ENCODE data around the gene PLIN4.
"Not testable (repeated sequence)": the region's sequence is repeated elsewhere in the genome, so short reads cannot be mapped to it uniquely, and the experiment has no call there.

The PLIN4 gene

GRCh38 chr19:4538601-4538954 lies 20.3 kb upstream of the PLIN4 start:
- Mint-ChIP-seq H3K4me3 (no peak overlapping the region), H3K4me1 (peaks cover 4% of the 10 kb centered on the region), H3K9me3 (no peaks in the 10 kb centered on the region), H3K36me3 (no peaks in the 10 kb centered on the region), H3K27ac (no peak overlapping the region), H3K27me3 (peaks cover 13% of the 10 kb centered on the region)
- ATAC-seq (ENCODE audit: low read depth) = no peak
- no peak for DNase-seq (ENCODE audit: low spot score in 2 of 2)

GRCh38 chr19:4537953-4538600 lies 19.8 kb upstream of the PLIN4 start:
- Mint-ChIP-seq H3K27ac (no peak overlapping the region), H3K27me3 (peaks cover 18% of the 10 kb centered on the region), H3K9me3 (no peaks in the 10 kb centered on the region), H3K36me3 (no peaks in the 10 kb centered on the region), H3K4me1 (peaks cover 4% of the 10 kb centered on the region), H3K4me3 (no peak overlapping the region)
- DNase-seq (ENCODE audit: low spot score in 2 of 2) = no peak
- ATAC-seq (ENCODE audit: low read depth) = no peak

GRCh38 chr19:4536798-4537197 lies 18.5 kb upstream of the PLIN4 start:
- Mint-ChIP-seq H3K4me1 (peaks cover 4% of the 10 kb centered on the region), H3K36me3 (no peaks in the 10 kb centered on the region), H3K4me3 (no peak overlapping the region), H3K27ac (no peak overlapping the region), H3K9me3 (no peaks in the 10 kb centered on the region), H3K27me3 (peaks cover 18% of the 10 kb centered on the region)
- no peak for DNase-seq (ENCODE audit: low spot score in 2 of 2)
- ATAC-seq (ENCODE audit: low read depth) = no peak

GRCh38 chr19:4534836-4535658 lies 16.8 kb upstream of the PLIN4 start, which contains the start of gene PLIN5:
Gene PLIN5 (minus strand): TSS chr19:4535224. CDS start chr19:4534074, 1,150 bp downstream.
- no peaks in the 10 kb centered on the region for H3K9me3 Mint-ChIP-seq
- no peak within 1 kb of the TSS for H3K27ac Mint-ChIP-seq
- H3K27me3 Mint-ChIP-seq = peaks cover 22% of the 10 kb centered on the region
- peaks cover 5% of the 10 kb centered on the region for H3K4me1 Mint-ChIP-seq
- H3K4me3 Mint-ChIP-seq = peak within 1 kb of the TSS; percentile 37
- H3K36me3 Mint-ChIP-seq = no peaks in the 10 kb centered on the region
- DNase-seq (ENCODE audit: low spot score in 2 of 2) (peak in 1 of 2 donors; percentile 47), ATAC-seq (ENCODE audit: low read depth) (peak; percentile 73)

- ATAC-seq (ENCODE audit: low read depth) = no peak
- H3K36me3 Mint-ChIP-seq = no peaks in the 10 kb centered on the region
- no peak overlapping the region for H3K27ac Mint-ChIP-seq
- H3K27me3 Mint-ChIP-seq = peaks cover 17% of the 10 kb centered on the region
- no peak overlapping the region for H3K4me3 Mint-ChIP-seq
- no peak for DNase-seq (ENCODE audit: low spot score in 2 of 2)
- H3K9me3 Mint-ChIP-seq = no peaks in the 10 kb centered on the region
- peaks cover 2% of the 10 kb centered on the region for H3K4me1 Mint-ChIP-seq
Observed at GRCh38 chr19:4533835-4534424, 15.6 kb upstream of the PLIN4 start.

- H3K9me3 Mint-ChIP-seq = no peaks in the 10 kb centered on the region
- no peaks in the 10 kb centered on the region for H3K36me3 Mint-ChIP-seq
- no peak overlapping the region for H3K4me3 Mint-ChIP-seq
- H3K27me3 Mint-ChIP-seq = peaks cover 16% of the 10 kb centered on the region
- peaks cover 2% of the 10 kb centered on the region for H3K4me1 Mint-ChIP-seq
- ATAC-seq (ENCODE audit: low read depth) = no peak
- DNase-seq (ENCODE audit: low spot score in 2 of 2) = no peak
- no peak overlapping the region for H3K27ac Mint-ChIP-seq
Observed at GRCh38 chr19:4533334-4533733, 15.0 kb upstream of the PLIN4 start.

GRCh38 chr19:4531562-4532165 lies 13.4 kb upstream of the PLIN4 start:
- DNase-seq (ENCODE audit: low spot score in 2 of 2) = no peak
- no peak for ATAC-seq (ENCODE audit: low read depth)
- Mint-ChIP-seq H3K9me3 (no peaks in the 10 kb centered on the region), H3K4me3 (no peak overlapping the region), H3K27ac (no peak overlapping the region), H3K27me3 (peaks cover 14% of the 10 kb centered on the region), H3K36me3 (no peaks in the 10 kb centered on the region), H3K4me1 (peaks cover 2% of the 10 kb centered on the region)

- Mint-ChIP-seq H3K4me3 (no peak overlapping the region), H3K27ac (no peak overlapping the region), H3K27me3 (peaks cover 12% of the 10 kb centered on the region), H3K9me3 (no peaks in the 10 kb centered on the region), H3K4me1 (peaks cover 2% of the 10 kb centered on the region), H3K36me3 (no peaks in the 10 kb centered on the region)
- ATAC-seq (ENCODE audit: low read depth) (no peak), DNase-seq (ENCODE audit: low spot score in 2 of 2) (no peak)
Observed at GRCh38 chr19:4529924-4530522, 11.7 kb upstream of the PLIN4 start.

GRCh38 chr19:4528843-4529242 lies 10.6 kb upstream of the PLIN4 start:
- Mint-ChIP-seq H3K27ac (no peak overlapping the region), H3K27me3 (peaks cover 12% of the 10 kb centered on the region), H3K4me1 (peaks cover 2% of the 10 kb centered on the region), H3K9me3 (no peaks in the 10 kb centered on the region), H3K4me3 (no peak overlapping the region), H3K36me3 (no peaks in the 10 kb centered on the region)
- no peak for ATAC-seq (ENCODE audit: low read depth)
- DNase-seq (ENCODE audit: low spot score in 2 of 2) = no peak

GRCh38 chr19:4527377-4527776 lies 9.1 kb upstream of the PLIN4 start:
- not testable (repeated sequence) for H3K36me3 Mint-ChIP-seq; H3K27me3 Mint-ChIP-seq; H3K27ac Mint-ChIP-seq; H3K4me3 Mint-ChIP-seq; DNase-seq (ENCODE audit: low spot score in 2 of 2); H3K4me1 Mint-ChIP-seq; H3K9me3 Mint-ChIP-seq; ATAC-seq (ENCODE audit: low read depth)

GRCh38 chr19:4525563-4526002 lies 7.3 kb upstream of the PLIN4 start:
- Mint-ChIP-seq H3K4me1 (no peaks in the 10 kb centered on the region), H3K4me3 (no peak overlapping the region), H3K36me3 (no peaks in the 10 kb centered on the region), H3K27ac (no peak overlapping the region), H3K27me3 (peaks cover 8% of the 10 kb centered on the region), H3K9me3 (no peaks in the 10 kb centered on the region)
- ATAC-seq (ENCODE audit: low read depth) = no peak
- DNase-seq (ENCODE audit: low spot score in 2 of 2) = no peak

- no peak overlapping the region for H3K27ac Mint-ChIP-seq
- H3K27me3 Mint-ChIP-seq = peaks cover 8% of the 10 kb centered on the region
- DNase-seq (ENCODE audit: low spot score in 2 of 2) (peak; percentile 66 to 68), ATAC-seq (ENCODE audit: low read depth) (peak; percentile 80)
- H3K9me3 Mint-ChIP-seq = no peaks in the 10 kb centered on the region
- no peaks in the 10 kb centered on the region for H3K36me3 Mint-ChIP-seq
- H3K4me1 Mint-ChIP-seq = no peaks in the 10 kb centered on the region
- H3K4me3 Mint-ChIP-seq = no peak overlapping the region
Observed at GRCh38 chr19:4524808-4525562, 6.7 kb upstream of the PLIN4 start.

GRCh38 chr19:4523306-4524110 lies 5.2 kb upstream of the PLIN4 start:
- ATAC-seq (ENCODE audit: low read depth) (no peak), DNase-seq (ENCODE audit: low spot score in 2 of 2) (no peak)
- Mint-ChIP-seq H3K4me1 (no peaks in the 10 kb centered on the region), H3K9me3 (no peaks in the 10 kb centered on the region), H3K27ac (no peak overlapping the region), H3K4me3 (no peak overlapping the region), H3K27me3 (peaks cover 13% of the 10 kb centered on the region), H3K36me3 (no peaks in the 10 kb centered on the region)
